ENCODE results near the gene EIF4H.
"Not testable (repeated sequence)": the region's sequence is repeated elsewhere in the genome, so short reads cannot be mapped to it uniquely, and the experiment has no call there.

EIF4H gene

DNA sequence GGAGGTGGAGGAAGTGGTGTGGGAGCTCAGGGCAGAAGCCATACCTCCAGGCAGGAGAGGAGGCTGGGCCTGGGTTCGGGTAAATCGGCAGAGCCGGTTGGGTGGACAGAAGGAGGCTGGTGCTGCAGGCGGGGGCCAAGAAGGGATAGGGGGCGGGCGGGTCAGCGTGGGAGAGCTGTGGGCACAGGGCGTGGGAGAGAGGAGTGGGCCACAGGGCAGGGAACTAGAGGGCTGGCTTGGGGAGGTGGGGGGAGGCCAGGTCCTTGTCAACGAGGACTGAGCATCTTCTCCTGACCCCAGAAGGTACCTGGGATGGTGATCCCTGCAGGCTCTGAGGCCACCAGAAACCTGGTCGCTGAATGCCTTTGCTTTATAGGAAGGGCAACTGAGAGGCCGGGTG, 47.6 kb downstream of the EIF4H start:
- no peak overlapping the region for H3K27ac ChIP-seq
- no peak for TF ChIP-seq ZFX (IDR thresholded peaks at IDR 0.05; ENCODE audit: borderline replicate concordance)
- TF ChIP-seq, protein P1, sequence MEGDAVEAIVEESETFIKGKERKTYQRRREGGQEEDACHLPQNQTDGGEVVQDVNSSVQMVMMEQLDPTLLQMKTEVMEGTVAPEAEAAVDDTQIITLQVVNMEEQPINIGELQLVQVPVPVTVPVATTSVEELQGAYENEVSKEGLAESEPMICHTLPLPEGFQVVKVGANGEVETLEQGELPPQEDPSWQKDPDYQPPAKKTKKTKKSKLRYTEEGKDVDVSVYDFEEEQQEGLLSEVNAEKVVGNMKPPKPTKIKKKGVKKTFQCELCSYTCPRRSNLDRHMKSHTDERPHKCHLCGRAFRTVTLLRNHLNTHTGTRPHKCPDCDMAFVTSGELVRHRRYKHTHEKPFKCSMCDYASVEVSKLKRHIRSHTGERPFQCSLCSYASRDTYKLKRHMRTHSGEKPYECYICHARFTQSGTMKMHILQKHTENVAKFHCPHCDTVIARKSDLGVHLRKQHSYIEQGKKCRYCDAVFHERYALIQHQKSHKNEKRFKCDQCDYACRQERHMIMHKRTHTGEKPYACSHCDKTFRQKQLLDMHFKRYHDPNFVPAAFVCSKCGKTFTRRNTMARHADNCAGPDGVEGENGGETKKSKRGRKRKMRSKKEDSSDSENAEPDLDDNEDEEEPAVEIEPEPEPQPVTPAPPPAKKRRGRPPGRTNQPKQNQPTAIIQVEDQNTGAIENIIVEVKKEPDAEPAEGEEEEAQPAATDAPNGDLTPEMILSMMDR (IDR thresholded peaks at IDR 0.05) = no peak

- TF ChIP-seq ZFX (IDR thresholded peaks at IDR 0.05; ENCODE audit: borderline replicate concordance) = no peak
- TF ChIP-seq, protein P1 (IDR thresholded peaks at IDR 0.05) = no peak
These were observed 48.9 kb downstream of the EIF4H start for GRCh38 chr7:74222851-74223710.

DNA sequence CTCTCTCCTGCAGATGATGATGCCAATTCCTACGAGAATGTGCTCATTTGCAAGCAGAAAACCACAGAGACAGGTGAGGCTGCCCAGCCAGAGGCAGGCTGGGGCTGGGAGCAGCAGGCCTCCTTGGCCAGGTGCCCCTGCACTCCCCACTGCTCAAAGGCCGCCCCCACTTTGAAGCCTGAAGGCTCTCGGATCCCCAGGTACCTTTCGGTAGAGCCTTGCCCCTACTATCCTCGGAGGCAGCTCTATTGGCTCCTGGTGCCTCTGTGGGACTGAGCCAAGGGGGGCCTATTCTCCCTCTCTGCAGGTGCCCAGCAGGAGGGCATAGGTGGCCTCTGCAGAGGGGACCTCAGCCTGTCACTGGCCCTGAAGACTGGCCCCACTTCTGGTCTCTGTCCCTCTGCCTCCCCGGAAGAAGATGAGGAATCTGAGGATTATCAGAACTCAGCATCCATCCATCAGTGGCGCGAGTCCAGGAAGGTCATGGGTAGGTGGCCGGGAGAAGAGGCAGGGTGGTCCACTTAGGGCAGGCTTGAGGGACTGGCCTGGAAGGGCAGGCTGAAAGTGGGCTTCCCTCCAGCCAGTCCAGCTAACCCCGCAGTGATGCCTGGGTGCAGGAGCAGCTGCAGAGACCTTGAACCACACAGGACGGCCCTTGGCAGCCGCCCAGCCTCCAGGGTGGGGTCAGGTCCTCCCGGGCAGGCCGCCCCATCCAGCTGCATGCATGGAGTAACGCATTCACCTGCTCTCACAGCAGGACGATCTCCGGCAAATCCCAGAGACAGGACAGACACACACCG, 49.8 kb downstream of the EIF4H start:
- 0 out of 2 replicates have a peak overlapping the region, but pooled peaks have one; percentile 30 for H3K27ac ChIP-seq
- TF ChIP-seq ZFX (IDR thresholded peaks at IDR 0.05; ENCODE audit: borderline replicate concordance) = no peak
- TF ChIP-seq, protein P1 (IDR thresholded peaks at IDR 0.05) = no peak

More at GRCh38 chr7:74222851-74223710, 48.9 kb downstream of the EIF4H start:
- 0 out of 2 replicates have a peak overlapping the region, but pooled peaks have one; percentile 30 for H3K27ac ChIP-seq

GRCh38 chr7:74224511-74224832, 50.3 kb downstream of the EIF4H start:
- no peak overlapping the region for H3K27ac ChIP-seq
- TF ChIP-seq, protein P1 (IDR thresholded peaks at IDR 0.05) = no peak
- TF ChIP-seq ZFX (IDR thresholded peaks at IDR 0.05; ENCODE audit: borderline replicate concordance) = no peak

DNA sequence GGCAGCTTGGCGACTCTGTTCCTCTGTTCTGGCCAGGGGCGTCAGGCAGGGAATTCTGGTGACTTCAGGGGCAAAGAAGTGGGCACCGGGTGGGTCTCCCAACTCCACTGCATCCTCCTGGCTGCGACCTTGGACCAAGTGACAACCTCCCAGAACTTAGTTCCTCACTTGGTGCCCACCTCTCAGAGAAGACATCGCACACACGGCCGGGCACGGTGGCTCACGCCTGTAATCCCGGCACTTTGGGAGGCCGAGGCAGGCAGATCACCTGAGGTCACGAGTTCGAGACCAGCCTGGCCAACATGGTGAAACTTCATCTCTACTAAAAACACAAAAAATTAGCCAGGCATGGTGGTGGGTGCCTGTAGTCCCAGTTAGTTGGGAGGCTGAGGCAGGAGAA, 50.8 kb downstream of the EIF4H start:
- H3K27ac ChIP-seq = not testable (repeated sequence)

- no peak overlapping the region; the same call in 1 of the 2 replicates for H3K27ac ChIP-seq
- no peak for TF ChIP-seq ZFX (IDR thresholded peaks at IDR 0.05; ENCODE audit: borderline replicate concordance)
- TF ChIP-seq, protein P1 (IDR thresholded peaks at IDR 0.05) = no peak
These were observed 51.2 kb downstream of the EIF4H start for GRCh38 chr7:74225400-74225799.

DNA sequence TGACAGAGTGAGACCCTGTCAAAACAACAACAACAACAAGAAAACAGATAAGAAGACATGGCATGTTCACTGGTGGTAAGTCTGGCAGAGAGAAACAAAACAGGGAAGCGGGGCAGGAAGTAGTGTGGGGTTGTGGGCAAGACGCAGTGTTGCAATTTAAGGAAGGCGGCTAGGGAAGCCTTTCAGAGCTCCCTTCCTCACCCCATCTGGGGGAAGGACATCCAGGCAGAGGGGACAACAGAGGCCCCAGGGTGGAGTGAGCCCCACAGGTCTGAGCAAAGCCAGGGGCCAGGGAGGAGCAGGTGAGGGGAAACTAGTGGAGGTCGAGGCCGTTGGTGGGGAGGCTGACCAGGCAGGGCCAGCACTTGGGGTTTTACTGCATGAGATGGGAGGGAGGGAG, 52.5 kb downstream of the EIF4H start:
- H3K27ac ChIP-seq = peak overlapping the region; percentile 35
- TF ChIP-seq, protein P1 (IDR thresholded peaks at IDR 0.05) = no peak
- TF ChIP-seq ZFX (IDR thresholded peaks at IDR 0.05; ENCODE audit: borderline replicate concordance) = no peak
